Measurements from ENCODE around the gene C21orf58. TPM values are rescaled to one million over a fixed set of nuclear protein-coding genes. Genes with fewer than 3 reads are reported as not detected.

The C21orf58 gene
- total and polyA plus RNA-seq, 12 donors: 0.51 to 2.9 (median 1.3) TPM

DNA sequence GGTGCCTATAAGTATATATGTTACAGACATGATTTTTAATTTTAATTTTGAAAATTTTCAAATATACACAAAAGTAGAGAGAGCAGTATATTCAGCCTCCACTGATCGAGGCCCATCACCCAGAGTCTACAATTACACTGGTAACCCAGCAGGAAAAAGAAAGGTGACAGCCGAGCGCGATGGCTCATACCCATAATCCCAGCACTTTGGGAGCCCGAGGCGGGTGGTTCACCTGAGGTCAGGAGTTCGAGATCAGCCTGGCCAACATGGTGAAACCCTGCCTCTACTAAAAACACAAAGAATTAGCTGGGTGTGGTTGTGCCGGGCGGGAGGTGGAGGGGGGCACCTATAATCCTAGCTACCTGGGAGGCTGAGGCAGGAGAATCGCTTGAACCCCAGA lies 36.1 kb downstream of the C21orf58 start:
- no peaks in the 10 kb centered on the region for H3K9me3 ChIP-seq
- H3K27ac ChIP-seq: peak overlapping the region in 2 of 10 donors; percentile 93 to 96
- intact Hi-C loops (cut with DNase I): loop anchor here in 3 of 10 donors (2.0 to 10.0 kb wide), 5 partner anchors 35 to 103 kb away; partner anchors contain the start of genes C21orf58 (in 2 of the 3), PCNT (in 2 of the 3), LSS (in 1 of the 3) and SPATC1L (in 1 of the 3)
- ATAC-seq (no peak), DNase-seq (no peak)
- peaks cover 18 to 52% (median 39%) of the 10 kb centered on the region in 9 donors for H3K4me1 ChIP-seq
- H3K4me3 ChIP-seq: peak overlapping the region in 3 of 10 donors; percentile 59 to 93 (median 82)
- H3K36me3 ChIP-seq: peaks cover 0 to 53% (median 12%) of the 10 kb centered on the region in 9 donors
- WGBS, 2 donors: 87 to 92% methylated on average over 10 of the region's 10 CpGs
- TF ChIP-seq, protein P1, sequence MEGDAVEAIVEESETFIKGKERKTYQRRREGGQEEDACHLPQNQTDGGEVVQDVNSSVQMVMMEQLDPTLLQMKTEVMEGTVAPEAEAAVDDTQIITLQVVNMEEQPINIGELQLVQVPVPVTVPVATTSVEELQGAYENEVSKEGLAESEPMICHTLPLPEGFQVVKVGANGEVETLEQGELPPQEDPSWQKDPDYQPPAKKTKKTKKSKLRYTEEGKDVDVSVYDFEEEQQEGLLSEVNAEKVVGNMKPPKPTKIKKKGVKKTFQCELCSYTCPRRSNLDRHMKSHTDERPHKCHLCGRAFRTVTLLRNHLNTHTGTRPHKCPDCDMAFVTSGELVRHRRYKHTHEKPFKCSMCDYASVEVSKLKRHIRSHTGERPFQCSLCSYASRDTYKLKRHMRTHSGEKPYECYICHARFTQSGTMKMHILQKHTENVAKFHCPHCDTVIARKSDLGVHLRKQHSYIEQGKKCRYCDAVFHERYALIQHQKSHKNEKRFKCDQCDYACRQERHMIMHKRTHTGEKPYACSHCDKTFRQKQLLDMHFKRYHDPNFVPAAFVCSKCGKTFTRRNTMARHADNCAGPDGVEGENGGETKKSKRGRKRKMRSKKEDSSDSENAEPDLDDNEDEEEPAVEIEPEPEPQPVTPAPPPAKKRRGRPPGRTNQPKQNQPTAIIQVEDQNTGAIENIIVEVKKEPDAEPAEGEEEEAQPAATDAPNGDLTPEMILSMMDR (IDR thresholded peaks at IDR 0.05): no peak
- H3K27me3 ChIP-seq: no peaks in the 10 kb centered on the region

DNA sequence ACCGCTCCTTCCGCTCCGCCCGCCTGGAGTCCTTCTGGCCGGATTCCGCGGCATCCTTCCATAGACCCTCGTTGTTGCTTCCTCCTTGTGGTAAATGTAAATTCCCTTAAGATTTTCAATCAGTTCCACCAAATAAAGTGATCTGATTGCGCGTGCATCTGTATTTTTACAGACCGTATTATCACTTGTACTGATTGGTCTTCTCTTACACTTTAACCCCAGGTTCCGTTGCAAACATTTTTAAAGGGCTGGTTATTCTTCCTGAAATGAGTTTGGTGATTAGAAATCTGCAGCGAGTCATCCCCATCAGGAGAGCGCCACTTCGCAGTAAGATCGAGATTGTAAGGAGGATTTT lies 37.0 kb downstream of the C21orf58 start:
- no peaks in the 10 kb centered on the region for H3K27me3 ChIP-seq
- intact Hi-C loops (cut with DNase I): loop anchor here in 4 of 10 donors (1.0 to 10.0 kb wide), 6 partner anchors 36 to 102 kb away; partner anchors contain the start of genes PCNT (in 3 of the 4), C21orf58 (in 2 of the 4), LSS (in 1 of the 4) and SPATC1L (in 1 of the 4)
- peaks cover 0 to 54% (median 9%) of the 10 kb centered on the region in 9 donors for H3K36me3 ChIP-seq
- TF ChIP-seq, protein P1 (IDR thresholded peaks at IDR 0.05): no peak
- H3K4me3 ChIP-seq: peak overlapping the region; percentile 59 to 93 (median 82)
- H3K4me1 ChIP-seq: peaks cover 22 to 62% (median 47%) of the 10 kb centered on the region in 9 donors
- peak overlapping the region; percentile 89 to 98 (median 94) for H3K27ac ChIP-seq
- ATAC-seq (peak in 1 of 8 donors; percentile 1), DNase-seq (no peak)
- H3K9me3 ChIP-seq: no peaks in the 10 kb centered on the region
- WGBS, 2 donors: 1% methylated on average over 16 of the region's 16 CpGs

DNA sequence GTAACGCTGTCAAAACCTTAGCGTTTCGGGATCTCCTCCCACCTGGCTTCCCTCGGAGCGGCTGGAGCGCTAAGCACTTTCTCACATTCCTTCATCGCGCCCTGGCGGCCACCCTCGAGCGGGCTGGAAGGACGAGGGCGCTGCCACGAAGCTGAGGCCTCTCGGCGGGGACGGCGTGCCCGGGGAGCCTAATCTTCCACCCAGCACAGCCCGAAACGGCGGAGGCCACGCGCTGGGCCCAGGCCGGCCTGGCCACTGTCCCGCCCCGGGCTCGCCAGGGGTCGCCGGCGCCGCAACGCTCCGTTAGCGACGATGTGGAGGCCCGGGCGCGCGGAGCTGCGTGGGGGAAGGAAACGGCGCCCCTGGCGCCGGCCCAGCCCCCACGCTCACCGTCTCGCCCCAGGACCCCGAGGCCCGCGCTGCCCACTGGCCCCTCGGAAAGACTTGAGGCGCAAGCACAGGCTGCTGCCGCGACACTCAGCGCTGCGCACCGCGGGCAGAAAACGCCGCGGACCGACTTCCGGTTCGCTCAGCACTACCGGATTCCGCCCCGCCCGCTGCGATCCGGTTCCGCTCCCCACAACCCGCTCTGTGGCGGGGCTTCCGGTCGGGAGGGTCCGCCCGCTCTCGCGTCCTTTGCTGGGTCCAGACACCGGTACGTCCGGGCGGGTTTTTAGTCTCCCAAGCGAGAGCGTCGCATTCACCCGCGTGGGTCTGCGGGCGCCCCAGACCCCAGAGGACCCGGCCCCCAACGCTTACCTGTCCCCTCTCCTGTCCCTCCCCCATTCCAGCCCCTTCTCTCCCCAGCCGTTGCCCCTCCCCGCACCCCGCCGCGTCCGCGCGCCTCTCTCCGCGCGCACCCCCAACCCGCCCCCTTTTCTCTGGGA lies 37.7 kb downstream of the C21orf58 start, which contains the start of gene YBEY:
Gene YBEY, plus strand, starts transcription at position 582 of the 887 bp plus-strand sequence. CDS start 572 bp downstream, outside the sequence.
- peaks cover 0 to 54% (median 9%) of the 10 kb centered on the region in 9 donors for H3K36me3 ChIP-seq
- ATAC-seq (peak; percentile 97 to 98 (median 98)), DNase-seq (peak; percentile 91)
- intact Hi-C loops (cut with DNase I): loop anchor here in 4 of 10 donors (1.0 to 10.0 kb wide), 6 partner anchors 36 to 101 kb away; partner anchors contain the start of genes PCNT (in 3 of the 4), C21orf58 (in 2 of the 4), LSS (in 1 of the 4) and SPATC1L (in 1 of the 4)
- H3K9me3 ChIP-seq: no peaks in the 10 kb centered on the region
- WGBS, 2 donors: 0 to 1% methylated on average over 72 to 102 of the region's 105 CpGs
- peak within 1 kb of the TSS; percentile 89 to 98 (median 94) for H3K27ac ChIP-seq
- H3K27me3 ChIP-seq: no peaks in the 10 kb centered on the region
- peaks cover 22 to 68% (median 52%) of the 10 kb centered on the region in 9 donors for H3K4me1 ChIP-seq
- peak within 1 kb of the TSS; percentile 59 to 93 (median 82) for H3K4me3 ChIP-seq
- TF ChIP-seq, protein P1 (IDR thresholded peaks at IDR 0.05): peak in 8 of 9 donors; percentile 7 to 62 (median 38)

- H3K9me3 ChIP-seq: no peaks in the 10 kb centered on the region
- peak within 1 kb of the TSS; percentile 89 to 98 (median 94) for H3K27ac ChIP-seq
- peaks cover 0 to 62% (median 10%) of the 10 kb centered on the region in 9 donors for H3K36me3 ChIP-seq
- TF ChIP-seq, protein P1 (IDR thresholded peaks at IDR 0.05): no peak
- intact Hi-C loops (cut with DNase I): loop anchor here in 2 of 10 donors (5.0 to 10.0 kb wide), 3 partner anchors 37 to 100 kb away; partner anchors contain the start of genes C21orf58 (in 1 of the 2), LSS (in 1 of the 2), PCNT (in 1 of the 2) and SPATC1L (in 1 of the 2)
- H3K4me1 ChIP-seq: peaks cover 22 to 73% (median 53%) of the 10 kb centered on the region in 9 donors
- no peaks in the 10 kb centered on the region for H3K27me3 ChIP-seq
- 30 to 33% methylated on average over 6 of the region's 6 CpGs for WGBS, 2 donors
- DNase-seq: no peak
- no peak for ATAC-seq
- H3K4me3 ChIP-seq: peak within 1 kb of the TSS; percentile 59 to 93 (median 82)
Observed at GRCh38 chr21:46285206-46285661, 38.4 kb downstream of the C21orf58 start, which contains the start of gene MCM3AP. Gene MCM3AP, minus strand, starts transcription at chr21:46285611. Its CDS starts 325 bp downstream, at chr21:46285286.

Data from heart right ventricle (tissue), 16 donors.